Vagina (tissue), 2 donors: ENCODE measurements around the gene IDH2. TPM values are rescaled to one million over a fixed set of nuclear protein-coding genes. Genes with fewer than 3 reads are reported as not detected.
"Not testable (repeated sequence)": the region's sequence is repeated elsewhere in the genome, so short reads cannot be mapped to it uniquely, and the experiment has no call there.

Experiments used
- DNase-seq, 2 donors: peaks; one replicate each; pipeline ENCODE4 v3.0.0-alpha.2; 2017; ENCODE audit errors: extremely low spot score in 2 of 2
- H3K27ac ChIP-seq: fragments of 200-600 bp; sonication (generic); one replicate; pipeline ENCODE4 v1.5.1; 2019
- H3K27me3 ChIP-seq: fragments of 200-600 bp; sonication (generic); one replicate; pipeline ENCODE4 v1.5.1; 2019
- H3K36me3 ChIP-seq, 2 donors: fragments of 200-600 bp; sonication (generic); one replicate each; pipeline ENCODE4 v1.5.1; 2017 to 2019
- H3K4me1 ChIP-seq: fragments of 200-600 bp; sonication (generic); one replicate; pipeline ENCODE4 v1.5.1; 2019
- H3K4me3 ChIP-seq, 2 donors: fragments of 200-600 bp; sonication (generic); 1 replicate in 1 of 2; 2 replicates in 1 of 2; pipeline ENCODE4 v1.5.1; 2016 to 2019
- H3K9me3 ChIP-seq: fragments of 200-600 bp; sonication (generic); one replicate; pipeline ENCODE4 v1.5.1; 2019
- POLR2A ChIP-seq, 2 donors: fragments of 450-650 bp; IDR thresholded peaks; one replicate each; pipeline ENCODE4 v1.6.1; 2017; ENCODE audit warnings: antibody characterized with exemption in 2 of 2, mild to moderate bottlenecking in 2 of 2, moderate library complexity in 2 of 2
- POLR2AphosphoS5 ChIP-seq, 2 donors: sonication (generic); formaldehyde crosslinking; IDR thresholded peaks; one replicate each; pipeline ENCODE4 v1.9.0; 2017; ENCODE audit warnings: antibody characterized with exemption in 2 of 2, mild to moderate bottlenecking in 2 of 2, low read depth in 1 of 2; ENCODE audit not compliant: insufficient read depth in 1 of 2
- intact Hi-C: fragments of 100-400 bp; cut with DNase I; formaldehyde crosslinking; loops from one replicate; pipeline ENCODE4 v1.15.1; 2023
- total RNA-seq: library from RNA; depleted of rRNA; stranded (reverse); fragments of >200 nt; gene quantifications from one replicate; pipeline ENCODE4 v1.2.3, GENCODE V29; 2016
- TF ChIP-seq, protein P1 (sequence below), 3 experiments: fragments of 450-650 bp in 2 of 3; fragments of 200-600 bp in 1 of 3; sonication (generic) in 1 of 3; IDR thresholded peaks; one replicate each; pipeline ENCODE4 v1.5.1; 2017 to 2019; ENCODE audit warnings: antibody characterized with exemption in 3 of 3, mild to moderate bottlenecking in 2 of 3, moderate library complexity in 2 of 3

Gene IDH2
- total RNA-seq, 1 donor from 2014 or later, result 39.3 TPM

DNA sequence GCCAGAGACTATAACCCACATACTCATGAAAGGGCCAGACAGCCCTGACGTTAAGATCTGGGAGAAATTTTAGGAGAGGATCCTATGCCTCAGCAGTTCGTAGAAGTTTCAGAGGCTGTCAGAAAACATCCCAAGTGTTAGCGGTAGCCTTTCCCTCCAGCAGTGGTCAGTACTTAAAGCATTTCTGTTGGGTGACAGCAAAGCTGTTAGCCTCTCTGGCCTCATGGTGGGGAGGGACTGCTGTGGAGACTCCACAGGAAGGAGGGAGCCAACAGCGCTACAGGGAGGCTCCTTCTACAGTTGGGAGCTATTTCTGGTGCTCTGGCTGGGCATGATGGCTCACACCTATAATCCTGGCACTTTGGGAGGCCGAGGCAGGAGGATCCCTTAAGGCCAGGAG, 27.4 kb downstream of the IDH2 start:
- no peak for DNase-seq
- Histone ChIP-seq H3K4me3 (no peak overlapping the region), H3K27ac (peak overlapping the region; percentile 74), H3K4me1 (peaks cover 6% of the 10 kb centered on the region), H3K9me3 (no peaks in the 10 kb centered on the region), H3K36me3 (peaks cover 0 to 11% of the 10 kb centered on the region in 2 donors), H3K27me3 (no peaks in the 10 kb centered on the region)
- intact Hi-C loops, result loop anchor here (5.0 kb wide), 1 partner anchor 313 kb away; no protein-coding TSS in a partner anchor
- no peak for TF ChIP-seq POLR2AphosphoS5 (IDR thresholded peaks at IDR 0.05; ENCODE audit: insufficient read depth in 1 of 2, low read depth in 1 of 2)
- TF ChIP-seq POLR2A (IDR thresholded peaks at IDR 0.05), result no peak
- TF ChIP-seq, protein P1, sequence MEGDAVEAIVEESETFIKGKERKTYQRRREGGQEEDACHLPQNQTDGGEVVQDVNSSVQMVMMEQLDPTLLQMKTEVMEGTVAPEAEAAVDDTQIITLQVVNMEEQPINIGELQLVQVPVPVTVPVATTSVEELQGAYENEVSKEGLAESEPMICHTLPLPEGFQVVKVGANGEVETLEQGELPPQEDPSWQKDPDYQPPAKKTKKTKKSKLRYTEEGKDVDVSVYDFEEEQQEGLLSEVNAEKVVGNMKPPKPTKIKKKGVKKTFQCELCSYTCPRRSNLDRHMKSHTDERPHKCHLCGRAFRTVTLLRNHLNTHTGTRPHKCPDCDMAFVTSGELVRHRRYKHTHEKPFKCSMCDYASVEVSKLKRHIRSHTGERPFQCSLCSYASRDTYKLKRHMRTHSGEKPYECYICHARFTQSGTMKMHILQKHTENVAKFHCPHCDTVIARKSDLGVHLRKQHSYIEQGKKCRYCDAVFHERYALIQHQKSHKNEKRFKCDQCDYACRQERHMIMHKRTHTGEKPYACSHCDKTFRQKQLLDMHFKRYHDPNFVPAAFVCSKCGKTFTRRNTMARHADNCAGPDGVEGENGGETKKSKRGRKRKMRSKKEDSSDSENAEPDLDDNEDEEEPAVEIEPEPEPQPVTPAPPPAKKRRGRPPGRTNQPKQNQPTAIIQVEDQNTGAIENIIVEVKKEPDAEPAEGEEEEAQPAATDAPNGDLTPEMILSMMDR (IDR thresholded peaks at IDR 0.05), result no peak

DNA sequence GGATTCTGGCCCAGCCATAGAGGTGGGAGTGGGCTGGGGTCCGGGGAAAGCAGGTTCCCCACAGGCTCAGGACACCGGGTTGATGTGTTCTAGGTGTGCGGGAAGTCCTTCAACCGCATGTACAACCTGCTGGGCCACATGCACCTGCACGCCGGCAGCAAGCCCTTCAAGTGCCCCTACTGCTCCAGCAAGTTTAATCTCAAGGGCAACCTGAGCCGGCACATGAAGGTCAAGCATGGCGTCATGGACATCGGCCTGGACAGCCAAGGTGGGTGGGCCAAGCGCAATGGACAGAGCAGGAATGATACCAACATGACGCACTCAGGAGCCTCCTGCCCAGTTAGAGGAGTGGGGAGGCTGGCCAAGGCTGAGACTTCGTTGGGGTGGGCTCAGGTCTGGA, 28.2 kb downstream of the IDH2 start:
- no peaks in the 10 kb centered on the region for H3K27me3 ChIP-seq
- H3K4me3 ChIP-seq, result no peak overlapping the region
- H3K9me3 ChIP-seq, result no peaks in the 10 kb centered on the region
- intact Hi-C loops, result loop anchor here (5.0 kb wide), 1 partner anchor 312 kb away; no protein-coding TSS in a partner anchor
- no peak for DNase-seq
- H3K4me1 ChIP-seq, result peaks cover 6% of the 10 kb centered on the region
- TF ChIP-seq, protein P1 (IDR thresholded peaks at IDR 0.05), result no peak
- TF ChIP-seq POLR2A (IDR thresholded peaks at IDR 0.05) (no peak), POLR2AphosphoS5 (IDR thresholded peaks at IDR 0.05; ENCODE audit: insufficient read depth in 1 of 2, low read depth in 1 of 2) (no peak)
- no peak overlapping the region for H3K27ac ChIP-seq
- H3K36me3 ChIP-seq, result peaks cover 0 to 9% of the 10 kb centered on the region in 2 donors

DNA sequence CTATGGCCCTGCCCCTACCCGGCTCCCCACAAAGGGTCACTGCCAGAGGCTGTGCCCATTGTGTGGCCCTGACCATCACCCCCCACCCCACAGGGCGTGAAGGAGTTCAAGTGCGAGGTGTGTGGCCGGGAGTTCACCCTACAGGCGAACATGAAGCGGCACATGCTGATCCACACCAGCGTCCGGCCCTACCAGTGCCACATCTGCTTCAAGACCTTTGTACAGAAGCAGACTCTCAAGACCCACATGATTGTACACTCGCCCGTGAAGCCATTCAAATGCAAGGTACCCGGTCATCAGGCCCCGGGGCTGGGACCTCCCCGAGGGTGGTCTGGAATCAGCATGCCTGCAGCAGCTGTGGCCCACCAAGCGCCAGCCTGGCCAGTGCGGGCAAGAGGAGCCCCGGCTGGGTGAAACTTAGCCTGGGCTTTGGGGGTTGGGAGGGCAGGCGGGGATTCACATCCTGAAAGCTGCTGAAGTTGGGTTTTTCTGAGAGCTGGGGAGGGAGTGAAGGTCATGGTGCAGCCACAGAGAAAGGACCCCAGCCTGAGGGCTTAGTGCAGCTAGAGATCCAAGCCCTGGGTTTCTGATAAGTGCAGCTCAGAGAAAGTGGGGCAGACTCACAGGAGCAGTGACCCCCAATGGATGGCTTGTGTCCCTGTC, 29.2 kb downstream of the IDH2 start:
- Histone ChIP-seq H3K4me3 (no peak overlapping the region), H3K9me3 (no peaks in the 10 kb centered on the region), H3K27me3 (no peaks in the 10 kb centered on the region), H3K4me1 (peaks cover 6% of the 10 kb centered on the region), H3K36me3 (peaks cover 2 to 16% of the 10 kb centered on the region in 2 donors), H3K27ac (no peak overlapping the region)
- TF ChIP-seq POLR2AphosphoS5 (IDR thresholded peaks at IDR 0.05; ENCODE audit: insufficient read depth in 1 of 2, low read depth in 1 of 2), result no peak
- TF ChIP-seq, protein P1 (IDR thresholded peaks at IDR 0.05), result no peak
- no peak for TF ChIP-seq POLR2A (IDR thresholded peaks at IDR 0.05)
- DNase-seq, result no peak
- intact Hi-C loops, result loop anchor here (5.0 kb wide), 1 partner anchor 311 kb away; no protein-coding TSS in a partner anchor

DNA sequence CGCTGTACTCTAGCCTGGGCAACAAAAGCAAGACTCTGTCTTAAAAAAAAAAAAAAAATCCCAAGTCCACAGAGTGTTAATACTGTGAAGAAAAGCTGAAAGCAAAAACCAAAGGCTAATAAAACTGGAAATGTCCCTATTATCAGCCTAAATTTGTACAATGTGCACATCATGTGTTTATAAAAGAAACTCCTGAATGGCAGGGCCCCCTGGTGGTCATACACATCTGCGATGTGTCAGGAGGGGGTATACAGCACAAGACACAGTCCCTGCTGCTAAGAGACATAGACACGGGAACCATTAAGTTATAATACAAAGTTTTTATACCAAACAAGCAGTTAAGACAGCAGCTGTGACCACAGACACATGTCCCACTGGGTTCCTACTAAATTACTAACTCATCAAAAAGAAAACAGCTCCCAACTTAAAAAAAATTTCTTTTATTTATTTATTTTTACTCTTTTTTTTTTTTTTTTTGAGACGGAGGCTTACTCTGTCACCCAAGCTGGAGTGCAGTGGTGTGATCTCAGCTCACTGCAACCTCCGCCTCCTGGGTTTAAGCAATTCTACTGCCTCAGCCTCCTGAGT, 31.0 kb downstream of the IDH2 start:
- no peak for DNase-seq
- Histone ChIP-seq H3K36me3 (peaks cover 2 to 19% of the 10 kb centered on the region in 2 donors), H3K4me1 (peaks cover 6% of the 10 kb centered on the region), H3K9me3 (no peaks in the 10 kb centered on the region), H3K27ac (peak overlapping the region; percentile 5), H3K4me3 (no peak overlapping the region), H3K27me3 (no peaks in the 10 kb centered on the region)
- intact Hi-C loops, result loop anchor here (5.0 kb wide), 1 partner anchor 309 kb away; no protein-coding TSS in a partner anchor
- TF ChIP-seq POLR2AphosphoS5 (IDR thresholded peaks at IDR 0.05; ENCODE audit: insufficient read depth in 1 of 2, low read depth in 1 of 2) (peak in 1 of 2 donors; percentile 45), POLR2A (IDR thresholded peaks at IDR 0.05) (no peak)
- TF ChIP-seq, protein P1 (IDR thresholded peaks at IDR 0.05), result peak; percentile 51 to 81 (median 75)

DNA sequence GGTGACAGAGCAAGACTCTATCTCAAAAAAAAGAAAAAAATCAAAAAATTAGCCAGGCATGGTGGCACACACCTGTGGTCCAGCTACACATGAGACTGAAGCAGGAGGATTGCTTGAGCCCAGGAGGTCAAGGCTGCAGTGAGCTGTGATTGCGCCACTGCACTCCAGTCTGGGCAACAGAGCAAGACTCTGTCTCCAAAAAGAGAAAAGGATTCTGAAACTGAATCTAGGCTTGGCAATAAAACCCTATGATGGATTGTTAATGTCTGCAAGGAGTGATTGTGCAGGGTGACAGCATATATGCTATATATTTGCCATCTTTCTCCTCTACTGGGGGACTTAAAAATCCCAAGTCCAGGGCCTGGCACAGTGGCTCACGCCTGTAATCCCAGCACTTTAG, 31.6 kb downstream of the IDH2 start:
- H3K4me1 ChIP-seq, DNase-seq, H3K4me3 ChIP-seq, H3K27me3 ChIP-seq, H3K9me3 ChIP-seq: not testable (repeated sequence)
- H3K36me3 ChIP-seq, result peaks cover 2 to 19% of the 10 kb centered on the region in 2 donors
- H3K27ac ChIP-seq, result peak overlapping the region; percentile 5
- intact Hi-C loops, result loop anchor here (5.0 kb wide), 1 partner anchor 308 kb away; no protein-coding TSS in a partner anchor
